GM23338 (cell line): Measurements from ENCODE around the gene MAST4. TPM values are rescaled to one million over a fixed set of nuclear protein-coding genes. Genes with fewer than 3 reads are reported as not detected.

Experiments
- ATAC-seq: fragments of 200-7000 bp; cut with Tn5 transposase; 3 replicates; pipeline ENCODE4 v1.9.1; 2020
- DNase-seq: peaks from one replicate; pipeline ENCODE4 v3.0.0-alpha.2; 2015; ENCODE audit warnings: low spot score
- H2AFZ ChIP-seq: fragments of 200-600 bp; sonication (generic); 2 replicates; pipeline ENCODE4 v1.8.0; 2016; ENCODE audit warnings: antibody characterized with exemption, mild to moderate bottlenecking, moderate library complexity
- H3F3A ChIP-seq: fragments of 200-600 bp; sonication (generic); replicated peaks from 2 replicates; pipeline ENCODE4 v1.8.0; 2017; ENCODE audit warnings: antibody characterized with exemption, mixed run types, low read depth
- H3K27ac ChIP-seq: fragments of 200-600 bp; sonication (generic); 2 replicates; pipeline ENCODE4 v1.6.1; 2016; ENCODE audit warnings: low read depth
- H3K27me3 ChIP-seq: fragments of 200-600 bp; sonication (generic); 2 replicates; pipeline ENCODE4 v1.8.0; 2016; ENCODE audit warnings: mild to moderate bottlenecking, mixed run types, moderate library complexity; ENCODE audit not compliant: insufficient read depth
- H3K36me3 ChIP-seq: fragments of 200-600 bp; sonication (generic); 2 replicates; pipeline ENCODE4 v1.8.0; 2016; ENCODE audit warnings: mild to moderate bottlenecking; ENCODE audit not compliant: insufficient read depth
- H3K4me1 ChIP-seq: fragments of 200-600 bp; sonication (generic); 2 replicates; pipeline ENCODE4 v1.8.0; 2016; ENCODE audit warnings: mild to moderate bottlenecking, moderate library complexity; ENCODE audit not compliant: insufficient read depth
- H3K4me2 ChIP-seq: fragments of 200-600 bp; sonication (generic); 2 replicates; pipeline ENCODE4 v1.7.1; 2017; ENCODE audit warnings: mixed run types
- H3K4me3 ChIP-seq: fragments of 200-600 bp; sonication (generic); 2 replicates; pipeline ENCODE4 v1.6.1; 2016; ENCODE audit warnings: mixed run types
- H3K79me2 ChIP-seq: fragments of 200-600 bp; sonication (generic); replicated peaks from 2 replicates; pipeline ENCODE4 v1.8.0; 2017; ENCODE audit warnings: mild to moderate bottlenecking; ENCODE audit not compliant: insufficient read depth
- H3K9me2 ChIP-seq: fragments of 200-600 bp; sonication (generic); 2 replicates; pipeline ENCODE4 v1.8.0; 2017; ENCODE audit not compliant: insufficient read depth
- H4K20me1 ChIP-seq: fragments of 200-600 bp; sonication (generic); replicated peaks from 2 replicates; pipeline ENCODE4 v1.8.0; 2017; ENCODE audit warnings: mild to moderate bottlenecking; ENCODE audit not compliant: insufficient read depth
- H3K27ac Mint-ChIP-seq: 2 replicates; pipeline ENCODE4 v1.8.0; 2020; ENCODE audit warnings: inconsistent platforms, mild to moderate bottlenecking, moderate library complexity, mixed read lengths
- H3K27me3 Mint-ChIP-seq: 3 replicates; pipeline ENCODE4 v1.8.0; 2022; ENCODE audit warnings: low read depth, mild to moderate bottlenecking, moderate library complexity, mixed read lengths, inconsistent platforms; ENCODE audit not compliant: insufficient read depth, poor library complexity
- H3K36me3 Mint-ChIP-seq: 3 replicates; pipeline ENCODE4 v1.8.0; 2021; ENCODE audit warnings: low read depth, mild to moderate bottlenecking, inconsistent platforms, moderate library complexity, mixed read lengths
- H3K4me1 Mint-ChIP-seq: 3 replicates; pipeline ENCODE4 v1.8.0; 2020; ENCODE audit warnings: mild to moderate bottlenecking, inconsistent platforms, mixed read lengths
- H3K4me3 Mint-ChIP-seq: 3 replicates; pipeline ENCODE4 v1.8.0; 2021; ENCODE audit warnings: moderate library complexity, mild to moderate bottlenecking, inconsistent platforms, mixed read lengths
- H3K9me3 Mint-ChIP-seq: 3 replicates; pipeline ENCODE4 v1.8.0; 2020; ENCODE audit warnings: moderate library complexity, mild to moderate bottlenecking, inconsistent platforms, mixed read lengths
- CREB1 ChIP-seq: fragments of 250-450 bp; sonication (Bioruptor Pico); IDR thresholded peaks from 2 replicates; pipeline ENCODE4 v1.5.0; 2020; ENCODE audit warnings: low read depth, mild to moderate bottlenecking, moderate library complexity
- EZH2 ChIP-seq: fragments of 200-600 bp; sonication (generic); IDR thresholded peaks from one replicate; pipeline ENCODE4 v1.8.0; 2017; ENCODE audit warnings: antibody characterized with exemption, mild to moderate bottlenecking, low read depth; ENCODE audit not compliant: unreplicated experiment
- JUNB ChIP-seq: IDR thresholded peaks from one replicate; pipeline ENCODE4 v1.6.1; 2016; ENCODE audit warnings: antibody characterized with exemption; ENCODE audit not compliant: unreplicated experiment
- NANOG ChIP-seq: IDR thresholded peaks from 2 replicates; pipeline ENCODE4 v1.6.1; 2016; ENCODE audit warnings: antibody characterized with exemption, borderline replicate concordance
- ZNF331 ChIP-seq: fragments of 250-450 bp; sonication (Bioruptor Pico); IDR thresholded peaks from 2 replicates; pipeline ENCODE4 v1.5.0; 2020; ENCODE audit warnings: low read depth, mild to moderate bottlenecking, moderate library complexity
- polyA plus RNA-seq: library from polyadenylated mRNA; unstranded; fragments of >200 nt; fragmentation: Nextera tagmentation; extraction: Ambion mirVana; gene quantifications from 2 replicates; pipeline ENCODE4 v1.2.1, GENCODE V29; 2016
- total RNA-seq: library from RNA; depleted of rRNA; stranded (reverse); fragments of >200 nt; shearing (Covaris generic); gene quantifications from 2 replicates; pipeline ENCODE4 v1.2.3, GENCODE V29; 2014
- TF ChIP-seq, protein P1 (sequence below), 2 experiments: fragments of 200-600 bp in 1 of 2; sonication (generic) in 1 of 2; conservative IDR thresholded peaks; 2 replicates each; pipeline versions ENCODE4 v1.5.1 to v1.6.1; 2016 to 2017; ENCODE audit warnings: antibody characterized with exemption in 2 of 2, low read depth in 2 of 2, mild to moderate bottlenecking in 2 of 2, moderate library complexity in 1 of 2
- TF ChIP-seq, protein P2 (sequence below): fragments of 250-450 bp; sonication (Bioruptor Pico); IDR thresholded peaks from 2 replicates; pipeline ENCODE4 v1.5.0; 2020; ENCODE audit warnings: mild to moderate bottlenecking, moderate library complexity
- TF ChIP-seq, protein P3 (sequence below): IDR thresholded peaks from one replicate; pipeline ENCODE4 v1.6.1; 2018; ENCODE audit warnings: antibody characterized with exemption; ENCODE audit not compliant: unreplicated experiment

MAST4 gene
- total and polyA plus RNA-seq, 2 experiments from 2014 or later: 3.6 to 8.5 TPM

DNA sequence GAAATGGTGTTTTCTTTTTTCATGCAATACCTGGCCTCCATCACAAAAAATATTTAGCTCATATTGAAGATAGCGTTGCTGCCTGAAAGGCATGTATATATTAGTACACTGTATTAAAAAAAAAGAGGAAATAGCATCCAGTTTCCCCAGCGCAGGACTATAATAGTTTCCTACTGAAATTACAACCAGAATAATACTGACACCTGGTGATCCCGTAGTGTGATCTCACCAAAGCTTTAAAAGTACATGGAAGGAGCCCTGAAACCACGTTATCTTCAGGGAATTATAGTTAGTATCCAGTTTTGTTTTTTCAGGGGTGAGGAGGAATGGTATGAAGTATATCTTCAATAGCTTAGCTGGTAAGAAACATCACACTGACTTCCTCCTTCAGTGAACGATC lies 335.5 kb downstream of the MAST4 start:
- no peaks in the 10 kb centered on the region for H3K27me3 ChIP-seq
- no peak overlapping the region for H3K4me2 ChIP-seq
- H3F3A ChIP-seq: no peaks in the 10 kb centered on the region
- peaks cover 6% of the 10 kb centered on the region; the same call in 1 of the 2 replicates for H3K4me1 ChIP-seq
- ATAC-seq (no peak), DNase-seq (no peak)
- no peak overlapping the region for H3K4me3 ChIP-seq
- H3K4me1 Mint-ChIP-seq: peaks cover 4% of the 10 kb centered on the region; the same call in 2 of the 3 replicates
- H2AFZ ChIP-seq: no peak overlapping the region
- H3K27ac Mint-ChIP-seq: no peak overlapping the region
- H3K27ac ChIP-seq: no peak overlapping the region
- TF ChIP-seq, protein P1, sequence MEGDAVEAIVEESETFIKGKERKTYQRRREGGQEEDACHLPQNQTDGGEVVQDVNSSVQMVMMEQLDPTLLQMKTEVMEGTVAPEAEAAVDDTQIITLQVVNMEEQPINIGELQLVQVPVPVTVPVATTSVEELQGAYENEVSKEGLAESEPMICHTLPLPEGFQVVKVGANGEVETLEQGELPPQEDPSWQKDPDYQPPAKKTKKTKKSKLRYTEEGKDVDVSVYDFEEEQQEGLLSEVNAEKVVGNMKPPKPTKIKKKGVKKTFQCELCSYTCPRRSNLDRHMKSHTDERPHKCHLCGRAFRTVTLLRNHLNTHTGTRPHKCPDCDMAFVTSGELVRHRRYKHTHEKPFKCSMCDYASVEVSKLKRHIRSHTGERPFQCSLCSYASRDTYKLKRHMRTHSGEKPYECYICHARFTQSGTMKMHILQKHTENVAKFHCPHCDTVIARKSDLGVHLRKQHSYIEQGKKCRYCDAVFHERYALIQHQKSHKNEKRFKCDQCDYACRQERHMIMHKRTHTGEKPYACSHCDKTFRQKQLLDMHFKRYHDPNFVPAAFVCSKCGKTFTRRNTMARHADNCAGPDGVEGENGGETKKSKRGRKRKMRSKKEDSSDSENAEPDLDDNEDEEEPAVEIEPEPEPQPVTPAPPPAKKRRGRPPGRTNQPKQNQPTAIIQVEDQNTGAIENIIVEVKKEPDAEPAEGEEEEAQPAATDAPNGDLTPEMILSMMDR (conservative IDR thresholded peaks at IDR 0.05; ENCODE audit: low read depth in 2 of 2): no peak; a peak in 1 of 4 replicates
- TF ChIP-seq, protein P2, sequence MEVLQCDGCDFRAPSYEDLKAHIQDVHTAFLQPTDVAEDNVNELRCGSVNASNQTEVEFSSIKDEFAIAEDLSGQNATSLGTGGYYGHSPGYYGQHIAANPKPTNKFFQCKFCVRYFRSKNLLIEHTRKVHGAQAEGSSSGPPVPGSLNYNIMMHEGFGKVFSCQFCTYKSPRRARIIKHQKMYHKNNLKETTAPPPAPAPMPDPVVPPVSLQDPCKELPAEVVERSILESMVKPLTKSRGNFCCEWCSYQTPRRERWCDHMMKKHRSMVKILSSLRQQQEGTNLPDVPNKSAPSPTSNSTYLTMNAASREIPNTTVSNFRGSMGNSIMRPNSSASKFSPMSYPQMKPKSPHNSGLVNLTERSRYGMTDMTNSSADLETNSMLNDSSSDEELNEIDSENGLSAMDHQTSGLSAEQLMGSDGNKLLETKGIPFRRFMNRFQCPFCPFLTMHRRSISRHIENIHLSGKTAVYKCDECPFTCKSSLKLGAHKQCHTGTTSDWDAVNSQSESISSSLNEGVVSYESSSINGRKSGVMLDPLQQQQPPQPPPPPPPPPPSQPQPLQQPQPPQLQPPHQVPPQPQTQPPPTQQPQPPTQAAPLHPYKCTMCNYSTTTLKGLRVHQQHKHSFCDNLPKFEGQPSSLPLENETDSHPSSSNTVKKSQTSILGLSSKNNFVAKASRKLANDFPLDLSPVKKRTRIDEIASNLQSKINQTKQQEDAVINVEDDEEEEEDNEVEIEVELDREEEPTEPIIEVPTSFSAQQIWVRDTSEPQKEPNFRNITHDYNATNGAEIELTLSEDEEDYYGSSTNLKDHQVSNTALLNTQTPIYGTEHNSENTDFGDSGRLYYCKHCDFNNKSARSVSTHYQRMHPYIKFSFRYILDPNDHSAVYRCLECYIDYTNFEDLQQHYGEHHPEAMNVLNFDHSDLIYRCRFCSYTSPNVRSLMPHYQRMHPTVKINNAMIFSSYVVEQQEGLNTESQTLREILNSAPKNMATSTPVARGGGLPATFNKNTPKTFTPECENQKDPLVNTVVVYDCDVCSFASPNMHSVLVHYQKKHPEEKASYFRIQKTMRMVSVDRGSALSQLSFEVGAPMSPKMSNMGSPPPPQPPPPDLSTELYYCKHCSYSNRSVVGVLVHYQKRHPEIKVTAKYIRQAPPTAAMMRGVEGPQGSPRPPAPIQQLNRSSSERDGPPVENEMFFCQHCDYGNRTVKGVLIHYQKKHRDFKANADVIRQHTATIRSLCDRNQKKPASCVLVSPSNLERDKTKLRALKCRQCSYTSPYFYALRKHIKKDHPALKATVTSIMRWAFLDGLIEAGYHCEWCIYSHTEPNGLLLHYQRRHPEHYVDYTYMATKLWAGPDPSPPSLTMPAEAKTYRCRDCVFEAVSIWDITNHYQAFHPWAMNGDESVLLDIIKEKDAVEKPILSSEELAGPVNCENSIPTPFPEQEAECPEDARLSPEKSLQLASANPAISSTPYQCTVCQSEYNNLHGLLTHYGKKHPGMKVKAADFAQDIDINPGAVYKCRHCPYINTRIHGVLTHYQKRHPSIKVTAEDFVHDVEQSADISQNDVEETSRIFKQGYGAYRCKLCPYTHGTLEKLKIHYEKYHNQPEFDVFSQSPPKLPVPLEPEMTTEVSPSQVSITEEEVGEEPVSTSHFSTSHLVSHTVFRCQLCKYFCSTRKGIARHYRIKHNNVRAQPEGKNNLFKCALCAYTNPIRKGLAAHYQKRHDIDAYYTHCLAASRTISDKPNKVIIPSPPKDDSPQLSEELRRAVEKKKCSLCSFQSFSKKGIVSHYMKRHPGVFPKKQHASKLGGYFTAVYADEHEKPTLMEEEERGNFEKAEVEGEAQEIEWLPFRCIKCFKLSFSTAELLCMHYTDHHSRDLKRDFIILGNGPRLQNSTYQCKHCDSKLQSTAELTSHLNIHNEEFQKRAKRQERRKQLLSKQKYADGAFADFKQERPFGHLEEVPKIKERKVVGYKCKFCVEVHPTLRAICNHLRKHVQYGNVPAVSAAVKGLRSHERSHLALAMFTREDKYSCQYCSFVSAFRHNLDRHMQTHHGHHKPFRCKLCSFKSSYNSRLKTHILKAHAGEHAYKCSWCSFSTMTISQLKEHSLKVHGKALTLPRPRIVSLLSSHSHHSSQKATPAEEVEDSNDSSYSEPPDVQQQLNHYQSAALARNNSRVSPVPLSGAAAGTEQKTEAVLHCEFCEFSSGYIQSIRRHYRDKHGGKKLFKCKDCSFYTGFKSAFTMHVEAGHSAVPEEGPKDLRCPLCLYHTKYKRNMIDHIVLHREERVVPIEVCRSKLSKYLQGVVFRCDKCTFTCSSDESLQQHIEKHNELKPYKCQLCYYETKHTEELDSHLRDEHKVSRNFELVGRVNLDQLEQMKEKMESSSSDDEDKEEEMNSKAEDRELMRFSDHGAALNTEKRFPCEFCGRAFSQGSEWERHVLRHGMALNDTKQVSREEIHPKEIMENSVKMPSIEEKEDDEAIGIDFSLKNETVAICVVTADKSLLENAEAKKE: no peak
- no peak for TF ChIP-seq JUNB
- TF ChIP-seq ZNF331 (CRISPR knock-in tag): no peak
- no peak for TF ChIP-seq EZH2
- no peak for TF ChIP-seq CREB1 (CRISPR knock-in tag)
- TF ChIP-seq, protein P3, sequence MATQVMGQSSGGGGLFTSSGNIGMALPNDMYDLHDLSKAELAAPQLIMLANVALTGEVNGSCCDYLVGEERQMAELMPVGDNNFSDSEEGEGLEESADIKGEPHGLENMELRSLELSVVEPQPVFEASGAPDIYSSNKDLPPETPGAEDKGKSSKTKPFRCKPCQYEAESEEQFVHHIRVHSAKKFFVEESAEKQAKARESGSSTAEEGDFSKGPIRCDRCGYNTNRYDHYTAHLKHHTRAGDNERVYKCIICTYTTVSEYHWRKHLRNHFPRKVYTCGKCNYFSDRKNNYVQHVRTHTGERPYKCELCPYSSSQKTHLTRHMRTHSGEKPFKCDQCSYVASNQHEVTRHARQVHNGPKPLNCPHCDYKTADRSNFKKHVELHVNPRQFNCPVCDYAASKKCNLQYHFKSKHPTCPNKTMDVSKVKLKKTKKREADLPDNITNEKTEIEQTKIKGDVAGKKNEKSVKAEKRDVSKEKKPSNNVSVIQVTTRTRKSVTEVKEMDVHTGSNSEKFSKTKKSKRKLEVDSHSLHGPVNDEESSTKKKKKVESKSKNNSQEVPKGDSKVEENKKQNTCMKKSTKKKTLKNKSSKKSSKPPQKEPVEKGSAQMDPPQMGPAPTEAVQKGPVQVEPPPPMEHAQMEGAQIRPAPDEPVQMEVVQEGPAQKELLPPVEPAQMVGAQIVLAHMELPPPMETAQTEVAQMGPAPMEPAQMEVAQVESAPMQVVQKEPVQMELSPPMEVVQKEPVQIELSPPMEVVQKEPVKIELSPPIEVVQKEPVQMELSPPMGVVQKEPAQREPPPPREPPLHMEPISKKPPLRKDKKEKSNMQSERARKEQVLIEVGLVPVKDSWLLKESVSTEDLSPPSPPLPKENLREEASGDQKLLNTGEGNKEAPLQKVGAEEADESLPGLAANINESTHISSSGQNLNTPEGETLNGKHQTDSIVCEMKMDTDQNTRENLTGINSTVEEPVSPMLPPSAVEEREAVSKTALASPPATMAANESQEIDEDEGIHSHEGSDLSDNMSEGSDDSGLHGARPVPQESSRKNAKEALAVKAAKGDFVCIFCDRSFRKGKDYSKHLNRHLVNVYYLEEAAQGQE: no peak
- TF ChIP-seq NANOG: no peak
- peaks cover 2% of the 10 kb centered on the region for H3K27me3 Mint-ChIP-seq
- H3K36me3 ChIP-seq: no peaks in the 10 kb centered on the region
- H3K4me3 Mint-ChIP-seq: no peak overlapping the region
- H3K9me3 Mint-ChIP-seq: no peaks in the 10 kb centered on the region
- H3K79me2 ChIP-seq: no peaks in the 10 kb centered on the region
- H4K20me1 ChIP-seq: no peaks in the 10 kb centered on the region
- H3K9me2 ChIP-seq: 0 out of 2 replicates have a peak, but pooled peaks cover 6% of the 10 kb centered on the region
- no peaks in the 10 kb centered on the region for H3K36me3 Mint-ChIP-seq
